CD1c-positive myeloid dendritic cell (primary cell): ENCODE data around the gene EXOC7.
"Not testable (repeated sequence)": the region's sequence is repeated elsewhere in the genome, so short reads cannot be mapped to it uniquely, and the experiment has no call there.

ENCODE experiments used
- DNase-seq: peaks from one replicate; pipeline ENCODE4 v3.0.0-alpha.2; 2016; ENCODE audit errors: extremely low spot score

The EXOC7 gene

GRCh38 chr17:76087531-76087930 lies 16.1 kb downstream of the EXOC7 start:
- no peak for DNase-seq

GRCh38 chr17:76086384-76086783 lies 17.2 kb downstream of the EXOC7 start:
- no peak for DNase-seq

GRCh38 chr17:76085731-76086366 lies 17.7 kb downstream of the EXOC7 start:
- no peak for DNase-seq

GRCh38 chr17:76085066-76085730 lies 18.4 kb downstream of the EXOC7 start:
- no peak for DNase-seq

- no peak for DNase-seq
Observed at GRCh38 chr17:76083536-76084182, 19.9 kb downstream of the EXOC7 start.

- DNase-seq, result no peak
Observed at GRCh38 chr17:76082326-76083251, 21.0 kb downstream of the EXOC7 start.

- no peak for DNase-seq
Observed at GRCh38 chr17:76081295-76082210, 22.0 kb downstream of the EXOC7 start.

GRCh38 chr17:76080768-76081287 lies 22.8 kb downstream of the EXOC7 start:
- DNase-seq, result no peak

GRCh38 chr17:76079956-76080767 lies 23.4 kb downstream of the EXOC7 start:
- DNase-seq, result no peak

- no peak for DNase-seq
Observed at GRCh38 chr17:76079535-76079955, 24.0 kb downstream of the EXOC7 start.

GRCh38 chr17:76078860-76079534 lies 24.6 kb downstream of the EXOC7 start, which contains the start of gene ZACN:
TSS of gene ZACN (plus strand) at chr17:76079182. CDS start at chr17:76079265, 83 bp downstream.
- DNase-seq, result no peak

- DNase-seq, result not testable (repeated sequence)
Observed at GRCh38 chr17:76078370-76078769, 25.2 kb downstream of the EXOC7 start.

GRCh38 chr17:76077584-76078110 lies 25.9 kb downstream of the EXOC7 start:
- no peak for DNase-seq

GRCh38 chr17:76076765-76077583 lies 26.6 kb downstream of the EXOC7 start:
- DNase-seq, result peak; percentile 51

GRCh38 chr17:76076146-76076764 lies 27.3 kb downstream of the EXOC7 start:
- DNase-seq, result no peak

- peak; percentile 44 for DNase-seq
Observed at GRCh38 chr17:76075364-76076145, 28.0 kb downstream of the EXOC7 start.
